GM12878 (cell line): ENCODE data around the gene LRRC63. TPM values are rescaled to one million over a fixed set of nuclear protein-coding genes. Genes with fewer than 3 reads are reported as not detected.
A peak's percentile ranks its signal among the peaks of the same experiment; 100 is the strongest.

Experiments
- ATAC-seq: fragments of 200-7000 bp; cut with Tn5 transposase; 3 replicates; pipeline ENCODE4 v1.9.1; 2020; ENCODE audit warnings: mild to moderate bottlenecking, moderate library complexity
- BruUV-seq: library from RNA; stranded (reverse); fragments of 400-500 nt; replicated peaks from 2 replicates; lab custom pipeline; 2021; lab: Mats Ljungman, UMichigan
- CTCF ChIA-PET: fragments of 300-600 bp; sonication (Branson Sonifier 250); formaldehyde crosslinking; extraction: SDS; loops from one replicate; lab custom pipeline; 2021; ENCODE audit warnings: inconsistent platforms; lab: Yijun Ruan, JAX
- POLR2A ChIA-PET: fragments of 350-600 bp; formaldehyde crosslinking; extraction: SDS; loops from one replicate; lab custom pipeline; 2021; ENCODE audit warnings: inconsistent platforms; lab: Charles Lee
- RAD21 ChIA-PET: fragments of 300-600 bp; sonication (Branson Sonifier 250); formaldehyde crosslinking; loops from one replicate; lab custom pipeline; 2023; ENCODE audit warnings: antibody characterized with exemption; ENCODE audit not compliant: unreplicated experiment; lab: Charles Lee
- SMC1A ChIA-PET: fragments of 300-600 bp; sonication (Branson Sonifier 250); formaldehyde crosslinking; loops from one replicate; lab custom pipeline; 2023; ENCODE audit not compliant: unreplicated experiment, uncharacterized antibody; lab: Charles Lee
- DNase-seq: peaks from one replicate; pipeline ENCODE4 v3.0.0-alpha.2; 2011; ENCODE audit warnings: low read depth, low spot score
- FAIRE-seq: peaks from 3 replicates; lab custom pipeline; 2011; peaks lifted over from hg19 to GRCh38; lab: Jason Lieb, UNC
- H2AFZ ChIP-seq: 2 replicates; pipeline ENCODE4 v1.6.0; 2011; ENCODE audit warnings: low read depth, low read length, control low read depth; ENCODE audit not compliant: control insufficient read depth
- H3K27ac ChIP-seq: 2 replicates; pipeline ENCODE4 v1.5.1; 2011; ENCODE audit warnings: control low read depth; ENCODE audit not compliant: control insufficient read depth, insufficient read depth
- H3K27me3 ChIP-seq, 2 experiments: replicated peaks in 1 of 2; 2 replicates each; pipeline versions ENCODE4 v1.6.0 to v1.6.1; 2011; ENCODE audit warnings: low read length in 1 of 2; ENCODE audit not compliant: control insufficient read depth in 2 of 2, insufficient read depth in 2 of 2
- H3K36me3 ChIP-seq, 2 experiments: 2 replicates each; pipeline ENCODE4 v1.5.1; 2011; ENCODE audit warnings: low read length in 1 of 2; ENCODE audit not compliant: control insufficient read depth in 2 of 2, insufficient read depth in 2 of 2
- H3K4me1 ChIP-seq: 2 replicates; pipeline ENCODE4 v1.6.1; 2011; ENCODE audit warnings: mild to moderate bottlenecking, low read length, moderate library complexity, mixed read lengths; ENCODE audit not compliant: control insufficient read depth, insufficient read depth
- H3K4me2 ChIP-seq: 2 replicates; pipeline ENCODE4 v1.6.0; 2011; ENCODE audit warnings: control low read depth; ENCODE audit not compliant: control insufficient read depth, insufficient read depth
- H3K4me3 ChIP-seq: fragments of 200-600 bp; sonication (generic); 2 replicates; pipeline ENCODE4 v1.5.1; 2016
- H3K79me2 ChIP-seq: 2 replicates; pipeline ENCODE4 v1.6.0; 2011; ENCODE audit warnings: low read length; ENCODE audit not compliant: control insufficient read depth, insufficient read depth
- H3K9ac ChIP-seq: 2 replicates; pipeline ENCODE4 v1.8.0; 2011; ENCODE audit warnings: low read length, control low read depth, mixed read lengths; ENCODE audit not compliant: control insufficient read depth, insufficient read depth
- H3K9me3 ChIP-seq: replicated peaks from 3 replicates; pipeline ENCODE4 v1.5.1; 2011; ENCODE audit warnings: mild to moderate bottlenecking, low read length; ENCODE audit not compliant: control insufficient read depth, insufficient read depth
- H4K20me1 ChIP-seq: 2 replicates; pipeline ENCODE4 v1.6.0; 2011; ENCODE audit not compliant: control insufficient read depth, insufficient read depth
- ATF7 ChIP-seq: fragments of 450-650 bp; IDR thresholded peaks from 2 replicates; pipeline ENCODE4 v1.6.1; 2016; ENCODE audit warnings: low read depth, mild to moderate bottlenecking
- BCL3 ChIP-seq: IDR thresholded peaks from 2 replicates; pipeline ENCODE4 v1.6.1; 2011; ENCODE audit warnings: borderline replicate concordance, low read depth, mild to moderate bottlenecking, moderate library complexity, low read length; ENCODE audit not compliant: insufficient read depth, poor library complexity, severe bottlenecking
- CBX5 ChIP-seq: sonication (generic); IDR thresholded peaks from 2 replicates; pipeline ENCODE4 v1.6.1; 2016; ENCODE audit warnings: low read depth, moderate library complexity, mild to moderate bottlenecking, inconsistent platforms
- CREB1 ChIP-seq: IDR thresholded peaks from 2 replicates; pipeline ENCODE4 v1.6.1; 2012; ENCODE audit warnings: low read depth, mild to moderate bottlenecking, inconsistent platforms
- ETV6 ChIP-seq, 2 experiments: fragments of 450-650 bp in 1 of 2; IDR thresholded peaks in 1 of 2; conservative IDR thresholded peaks in 1 of 2; 2 replicates each; pipeline ENCODE4 v1.6.1; 2014; ENCODE audit warnings: antibody characterized with exemption in 1 of 2, borderline replicate concordance in 1 of 2, low read depth in 1 of 2, mild to moderate bottlenecking in 1 of 2, moderate library complexity in 1 of 2
- IRF4 ChIP-seq: IDR thresholded peaks from 2 replicates; pipeline ENCODE4 v1.6.1; 2011; ENCODE audit warnings: low read depth, low read length
- JUNB ChIP-seq: IDR thresholded peaks from 2 replicates; pipeline ENCODE4 v1.6.1; 2016; ENCODE audit warnings: antibody characterized with exemption, mild to moderate bottlenecking
- MAX ChIP-seq: IDR thresholded peaks from 2 replicates; pipeline ENCODE4 v1.6.1; 2012; ENCODE audit warnings: low read depth, low read length, improper control_type of control experiment
- MEF2A ChIP-seq: IDR thresholded peaks from 2 replicates; pipeline ENCODE4 v1.6.1; 2011; ENCODE audit warnings: low read depth, mild to moderate bottlenecking, low read length, moderate library complexity; ENCODE audit not compliant: insufficient read depth
- MLLT1 ChIP-seq: fragments of 450-650 bp; IDR thresholded peaks from 2 replicates; pipeline ENCODE4 v1.6.1; 2016; ENCODE audit warnings: mild to moderate bottlenecking
- NKRF ChIP-seq: fragments of 450-650 bp; conservative IDR thresholded peaks from 2 replicates; pipeline ENCODE4 v1.6.1; 2017; ENCODE audit warnings: mild to moderate bottlenecking, moderate library complexity
- PAX8 ChIP-seq: fragments of 450-650 bp; IDR thresholded peaks from 2 replicates; pipeline ENCODE4 v1.6.1; 2017; ENCODE audit warnings: mild to moderate bottlenecking, moderate library complexity
- PKNOX1 ChIP-seq: fragments of 450-650 bp; IDR thresholded peaks from 2 replicates; pipeline ENCODE4 v1.6.1; 2016; ENCODE audit warnings: mild to moderate bottlenecking
- RELA ChIP-seq: fragments of 450-650 bp; IDR thresholded peaks from 2 replicates; pipeline ENCODE4 v1.8.0; 2014; ENCODE audit warnings: borderline replicate concordance; ENCODE audit not compliant: partially characterized antibody
- SREBF1 ChIP-seq: IDR thresholded peaks from 2 replicates; pipeline ENCODE4 v1.6.1; 2012; ENCODE audit warnings: mild to moderate bottlenecking, low read length
- ZNF24 ChIP-seq: fragments of 450-650 bp; IDR thresholded peaks from 2 replicates; pipeline ENCODE4 v1.6.1; 2017; ENCODE audit warnings: antibody characterized with exemption, mild to moderate bottlenecking
- ZZZ3 ChIP-seq: IDR thresholded peaks from 2 replicates; pipeline ENCODE4 v1.6.1; 2011; ENCODE audit warnings: low read depth; ENCODE audit not compliant: control insufficient read depth, insufficient read length
- WGBS: methylation state at CpG from one replicate; pipeline ENCODE4 v1.1.6; 2016; ENCODE audit warnings: low lambda C conversion rate; ENCODE audit not compliant: insufficient replicate concordance, insufficient coverage; ENCODE audit errors: missing lambda C conversion rate; 5-methylcytosine and 5-hydroxymethylcytosine counted together
- in situ Hi-C: fragments of 300-500 bp; cut with MboI; formaldehyde crosslinking; loops from 9 replicates; pipeline ENCODE4 v1.14.3; 2018; ENCODE audit warnings: mixed read lengths
- intact Hi-C: fragments of 100-400 bp; cut with micrococcal nuclease; formaldehyde crosslinking; loops from one replicate; pipeline ENCODE4 v1.14.2; 2022; ENCODE audit not compliant: unreplicated experiment
- polyA plus RNA-seq, 11 experiments: library from polyadenylated mRNA; depleted of rRNA in 4 of 11; unstranded in 6 of 11; stranded (reverse) in 5 of 11; fragments of >200 nt; fragmentation: Nextera tagmentation in 4 of 11; fragmentation: Illumina TruSeq in 1 of 11; extraction: Ambion mirVana in 4 of 11; extraction: Trizol in 1 of 11; gene quantifications; 1 replicate in 1 of 11; 2 replicates in 10 of 11; pipeline versions ENCODE4 v1.2.1 to v1.2.3, GENCODE V29; 2011 to 2016; ENCODE audit warnings: inconsistent platforms in 2 of 11, missing spikeins in 2 of 11, low read depth in 1 of 11
- total RNA-seq, 4 experiments: library from RNA; depleted of rRNA in 3 of 4; stranded (reverse); fragments of >200 nt in 3 of 4; fragmentation: Illumina TruSeq in 1 of 4; extraction: Trizol in 1 of 4; gene quantifications; 2 replicates each; pipeline versions ENCODE4 v1.2.1 to v1.2.3, GENCODE V29; 2013 to 2021

Gene LRRC63
- total and polyA plus RNA-seq, 10 of the 15 experiments (the other 5 are each of a cell fraction or from before 2014, with no cell fraction given): 0.34 to 0.98 (median 0.76) TPM; not detected in 1

- Histone ChIP-seq H3K9me3 (no peaks in the 10 kb centered on the region), H3K4me1 (peaks cover 15% of the 10 kb centered on the region), H3K9ac (peak overlapping the region; percentile 94), H3K4me3 (peak overlapping the region; percentile 72), H3K79me2 (peaks cover 99% of the 10 kb centered on the region), H2AFZ (no peak overlapping the region), H4K20me1 (peaks cover 6% of the 10 kb centered on the region), H3K36me3 (peaks cover under 1 to 16% of the 10 kb centered on the region in 2 experiments; a peak in 2 of 4 replicates), H3K27ac (peak overlapping the region; percentile 99), H3K4me2 (peak overlapping the region; percentile 99), H3K27me3 (no peaks in the 10 kb centered on the region)
- intact Hi-C loops: loop anchor here (2.0 to 10.0 kb wide), 2 partner anchors 16 to 398 kb away; no protein-coding TSS in a partner anchor
- POLR2A ChIA-PET: interaction anchor here (1.5 to 8.2 kb wide), 3 partner anchors 11 to 22 kb away, joined by 3 to 95 read pairs (median 4); no protein-coding TSS in a partner anchor
- in situ Hi-C loops: loop anchor here (10.0 kb wide), 2 partner anchors 378 to 472 kb away; partner anchors contain the start of genes CBY2 and LRCH1
- no TSS peak for BruUV-seq
- RAD21 ChIA-PET: interaction anchor here (1.9 to 10.9 kb wide), 2 partner anchors 9 to 16 kb away, joined by 8 to 184 read pairs; no protein-coding TSS in a partner anchor
- peak; percentile 75 for FAIRE-seq
- 0% methylated on average over 3 of the region's 3 CpGs for WGBS
- SMC1A ChIA-PET: interaction anchor here (1.1 to 14.6 kb wide), 4 partner anchors 12 to 212 kb away, joined by 3 to 295 read pairs (median 4); no protein-coding TSS in a partner anchor
- CTCF ChIA-PET: interaction anchor here (0.6 to 17.1 kb wide), 4 partner anchors 9 to 759 kb away, joined by 3 to 172 read pairs (median 10); partner anchors contain the start of gene SLC25A30
- ATAC-seq: peak; percentile 35
- peak; percentile 79 for DNase-seq
- TF ChIP-seq BCL3: peak; percentile 69
- TF ChIP-seq MAX: 0 out of 2 replicates have a peak, but pooled peaks have one; percentile 21
- TF ChIP-seq PKNOX1: peak; percentile 8; the same call in 1 of the 2 replicates
- TF ChIP-seq MEF2A: peak; percentile 65; the same call in 1 of the 2 replicates
- peak; percentile 90 for TF ChIP-seq ZNF24
- 0 out of 2 replicates have a peak, but pooled peaks have one; percentile 34 for TF ChIP-seq NKRF
- TF ChIP-seq ETV6 (conservative IDR thresholded peaks at IDR 0.05 in 1 of 2, IDR thresholded peaks at IDR 0.05 in 1 of 2; ENCODE audit: borderline replicate concordance in 1 of 2, low read depth in 1 of 2): peak in 1 of 2 experiments; percentile 94; a peak in 2 of 4 replicates
- TF ChIP-seq RELA: no peak
- TF ChIP-seq ATF7: peak; percentile 44; the same call in 1 of the 2 replicates
- TF ChIP-seq SREBF1: no peak
- peak; percentile 27; the same call in 1 of the 2 replicates for TF ChIP-seq CBX5
- no peak for TF ChIP-seq JUNB
- TF ChIP-seq CREB1: 0 out of 2 replicates have a peak, but pooled peaks have one; percentile 45
- TF ChIP-seq MLLT1: peak; percentile 94
- TF ChIP-seq ZZZ3: no peak
- TF ChIP-seq PAX8: no peak
- 0 out of 2 replicates have a peak, but pooled peaks have one; percentile 47 for TF ChIP-seq IRF4
Measured at GRCh38 chr13:46176756-46177155, 35.0 kb upstream of the LRRC63 start.
